ENCODE results near the gene DDX60.
"Not testable (repeated sequence)": the region's sequence is repeated elsewhere in the genome, so short reads cannot be mapped to it uniquely, and the experiment has no call there.

The DDX60 gene

DNA sequence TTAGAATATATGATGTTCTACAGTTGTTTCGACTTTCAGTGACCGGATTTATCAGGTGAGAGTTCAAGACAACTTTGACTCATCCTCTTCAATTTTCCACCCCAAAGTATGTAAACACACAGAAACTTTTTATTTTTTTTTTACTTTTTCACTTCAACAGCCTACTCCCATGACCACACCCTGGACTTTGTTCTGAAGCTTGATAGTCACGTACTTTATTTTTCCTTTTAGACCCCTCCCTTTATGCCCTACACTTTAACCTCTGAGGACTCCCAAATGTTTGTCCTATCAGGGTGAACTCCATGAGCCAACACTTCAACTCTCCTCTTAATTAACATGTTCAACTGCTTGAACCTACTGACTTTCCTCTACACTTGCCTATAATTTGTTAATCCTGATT lies 2.5 kb upstream of the DDX60 start:
- no peak overlapping the region for H3K4me3 ChIP-seq (ENCODE audit: low read depth, low read length)
- DNase-seq (ENCODE audit: low read depth) = no peak
- TF ChIP-seq, protein P1, sequence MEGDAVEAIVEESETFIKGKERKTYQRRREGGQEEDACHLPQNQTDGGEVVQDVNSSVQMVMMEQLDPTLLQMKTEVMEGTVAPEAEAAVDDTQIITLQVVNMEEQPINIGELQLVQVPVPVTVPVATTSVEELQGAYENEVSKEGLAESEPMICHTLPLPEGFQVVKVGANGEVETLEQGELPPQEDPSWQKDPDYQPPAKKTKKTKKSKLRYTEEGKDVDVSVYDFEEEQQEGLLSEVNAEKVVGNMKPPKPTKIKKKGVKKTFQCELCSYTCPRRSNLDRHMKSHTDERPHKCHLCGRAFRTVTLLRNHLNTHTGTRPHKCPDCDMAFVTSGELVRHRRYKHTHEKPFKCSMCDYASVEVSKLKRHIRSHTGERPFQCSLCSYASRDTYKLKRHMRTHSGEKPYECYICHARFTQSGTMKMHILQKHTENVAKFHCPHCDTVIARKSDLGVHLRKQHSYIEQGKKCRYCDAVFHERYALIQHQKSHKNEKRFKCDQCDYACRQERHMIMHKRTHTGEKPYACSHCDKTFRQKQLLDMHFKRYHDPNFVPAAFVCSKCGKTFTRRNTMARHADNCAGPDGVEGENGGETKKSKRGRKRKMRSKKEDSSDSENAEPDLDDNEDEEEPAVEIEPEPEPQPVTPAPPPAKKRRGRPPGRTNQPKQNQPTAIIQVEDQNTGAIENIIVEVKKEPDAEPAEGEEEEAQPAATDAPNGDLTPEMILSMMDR (IDR thresholded peaks at IDR 0.05; ENCODE audit: control insufficient read depth, extremely low read depth, insufficient read depth) = no peak

DNA sequence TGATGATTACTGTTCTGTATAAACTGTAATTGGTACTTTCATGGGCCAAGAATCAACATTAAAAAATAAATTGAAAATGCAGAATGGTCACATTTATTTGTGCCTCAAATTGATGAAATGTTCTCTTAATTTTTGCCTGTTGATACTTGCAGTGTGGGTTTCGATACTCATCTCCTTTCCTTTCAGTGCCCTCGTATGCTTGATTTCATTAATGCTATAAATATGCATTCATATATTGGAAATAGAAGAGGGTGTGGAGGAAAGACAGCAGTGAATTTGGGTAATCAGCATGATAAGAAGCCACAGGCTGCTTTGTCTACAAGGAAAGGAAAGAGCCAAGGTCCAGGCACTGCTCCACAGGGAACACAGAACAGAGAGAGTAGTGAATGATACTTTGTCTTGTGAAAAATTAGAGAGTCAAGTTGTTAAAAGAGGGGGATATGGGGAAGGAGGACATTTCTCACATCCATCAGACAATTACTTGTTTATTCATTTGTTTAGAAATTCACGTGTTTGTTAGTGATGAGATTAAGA lies 1.0 kb upstream of the DDX60 start:
- H3K4me3 ChIP-seq (ENCODE audit: low read depth, low read length) = no peak overlapping the region
- DNase-seq (ENCODE audit: low read depth) = no peak
- TF ChIP-seq, protein P1 (IDR thresholded peaks at IDR 0.05; ENCODE audit: control insufficient read depth, extremely low read depth, insufficient read depth) = no peak

DNA sequence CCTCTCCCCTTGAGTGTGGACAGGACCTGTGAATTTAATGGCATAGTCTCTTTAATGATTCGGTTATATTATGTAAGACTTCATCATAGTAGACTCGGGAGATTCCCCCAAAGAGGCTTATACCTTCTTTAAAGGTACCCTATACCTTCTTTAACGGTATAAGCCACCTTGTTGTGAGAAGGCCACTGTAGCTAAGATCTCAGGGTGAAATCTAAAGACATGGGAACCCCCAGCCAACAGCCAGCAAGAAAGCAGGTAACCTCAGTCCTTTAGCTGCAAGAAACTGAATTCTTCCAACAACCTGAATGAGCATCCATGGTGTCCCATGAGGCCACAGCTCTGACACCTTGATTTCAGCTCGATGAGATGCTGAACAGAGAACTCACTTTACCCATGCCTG lies 931 bp downstream of the DDX60 start:
- TF ChIP-seq, protein P1 (IDR thresholded peaks at IDR 0.05; ENCODE audit: control insufficient read depth, extremely low read depth, insufficient read depth) = no peak
- peak overlapping the region; percentile 69 for H3K4me3 ChIP-seq (ENCODE audit: low read depth, low read length)
- no peak for DNase-seq (ENCODE audit: low read depth)

DNA sequence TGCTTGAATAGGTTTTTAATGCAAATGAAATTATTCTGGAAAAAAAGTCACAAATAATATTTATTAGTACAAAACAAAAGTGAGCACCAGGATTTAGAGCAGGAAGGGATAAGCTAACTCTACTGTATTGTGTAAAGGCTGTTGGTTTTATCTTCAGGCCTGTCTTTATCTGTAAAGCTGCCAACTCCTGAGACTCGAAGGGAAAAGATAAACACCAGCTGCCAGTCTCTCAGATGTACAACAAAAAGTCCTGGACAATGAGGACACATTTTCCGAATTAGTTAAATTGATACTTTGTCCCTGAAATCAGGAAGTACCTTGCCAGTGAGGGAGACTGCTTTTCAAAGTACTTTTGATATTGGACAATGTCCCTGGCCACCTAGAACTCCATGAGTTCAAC lies 8.8 kb downstream of the DDX60 start:
- TF ChIP-seq, protein P1 (IDR thresholded peaks at IDR 0.05; ENCODE audit: control insufficient read depth, extremely low read depth, insufficient read depth) = no peak
- H3K4me3 ChIP-seq (ENCODE audit: low read depth, low read length) = no peak overlapping the region
- DNase-seq (ENCODE audit: low read depth) = peak; percentile 23

DNA sequence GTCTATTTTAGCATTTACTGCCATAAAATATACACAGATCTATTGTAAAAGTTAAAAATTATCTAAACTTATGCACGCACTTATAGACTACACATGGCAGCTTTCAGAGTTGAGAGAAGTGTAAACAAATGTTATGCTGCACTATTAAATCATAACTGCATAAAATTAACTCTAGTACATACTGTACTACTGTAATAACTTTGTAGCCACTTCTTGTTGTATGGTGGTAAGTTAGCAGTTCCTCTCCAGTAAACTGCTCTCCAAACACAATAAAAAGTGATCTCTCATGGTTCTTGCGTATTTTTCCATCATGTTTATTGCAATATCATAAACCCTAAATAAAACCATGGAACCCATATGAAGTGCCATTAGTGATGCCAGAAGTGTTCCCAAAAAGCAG lies 9.6 kb downstream of the DDX60 start:
- peak; percentile 52 for DNase-seq (ENCODE audit: low read depth)
- TF ChIP-seq, protein P1 (IDR thresholded peaks at IDR 0.05; ENCODE audit: control insufficient read depth, extremely low read depth, insufficient read depth) = no peak
- H3K4me3 ChIP-seq (ENCODE audit: low read depth, low read length) = no peak overlapping the region

DNA sequence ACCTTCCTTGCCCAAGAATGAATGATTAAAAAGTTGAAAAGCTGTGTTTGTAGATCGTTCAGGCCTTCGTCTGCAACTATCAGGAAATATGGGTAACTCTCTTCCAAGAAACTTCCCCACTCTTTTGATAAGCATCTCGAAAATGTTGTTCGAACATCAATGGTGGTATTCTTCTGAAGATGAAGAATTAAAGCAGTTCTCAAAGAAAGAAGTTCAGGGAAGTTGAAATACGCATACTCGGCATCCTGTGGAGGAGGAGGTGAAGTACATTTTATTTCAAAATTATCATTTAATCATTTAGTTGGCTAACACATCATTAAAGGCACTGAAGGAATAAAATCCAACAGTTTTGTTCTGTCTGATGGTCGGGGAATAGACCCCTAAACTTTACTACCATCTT lies 12.1 kb downstream of the DDX60 start:
- no peak for DNase-seq (ENCODE audit: low read depth)
- no peak overlapping the region for H3K4me3 ChIP-seq (ENCODE audit: low read depth, low read length)
- TF ChIP-seq, protein P1 (IDR thresholded peaks at IDR 0.05; ENCODE audit: control insufficient read depth, extremely low read depth, insufficient read depth) = no peak

DNA sequence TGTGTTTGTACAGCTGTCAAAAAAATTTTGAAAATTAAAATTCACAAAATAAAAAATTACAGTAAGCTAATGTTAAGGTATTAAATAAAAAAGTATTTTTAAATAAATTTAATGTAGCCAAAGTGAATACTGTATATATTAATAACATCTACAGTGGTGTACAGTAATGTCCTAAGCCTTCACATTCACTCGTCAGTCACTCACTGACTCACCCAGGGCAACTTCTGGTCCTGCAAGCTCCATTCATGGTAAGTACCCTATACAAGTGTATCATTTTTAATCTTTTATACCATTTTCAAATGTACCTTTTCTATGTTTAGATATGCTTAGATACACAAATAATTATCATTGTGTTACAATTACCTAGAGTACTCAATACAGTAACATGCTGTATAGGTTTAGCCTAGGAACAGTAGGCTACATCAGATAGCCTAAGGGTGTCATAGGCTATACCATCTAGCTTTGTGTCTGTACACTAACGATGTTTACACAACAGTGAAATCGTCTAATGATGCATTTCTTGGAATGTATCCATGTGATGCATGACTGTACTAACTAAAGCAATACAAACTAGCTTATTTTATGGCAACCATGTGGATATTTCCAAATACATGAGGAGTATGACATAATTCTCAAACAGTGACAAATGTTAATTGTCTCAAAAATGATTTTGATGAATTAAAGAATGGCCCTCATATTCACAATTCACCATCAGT lies 13.7 kb downstream of the DDX60 start:
- no peak overlapping the region for H3K4me3 ChIP-seq (ENCODE audit: low read depth, low read length)
- TF ChIP-seq, protein P1 (IDR thresholded peaks at IDR 0.05; ENCODE audit: control insufficient read depth, extremely low read depth, insufficient read depth) = no peak
- DNase-seq (ENCODE audit: low read depth) = peak; percentile 81

DNA sequence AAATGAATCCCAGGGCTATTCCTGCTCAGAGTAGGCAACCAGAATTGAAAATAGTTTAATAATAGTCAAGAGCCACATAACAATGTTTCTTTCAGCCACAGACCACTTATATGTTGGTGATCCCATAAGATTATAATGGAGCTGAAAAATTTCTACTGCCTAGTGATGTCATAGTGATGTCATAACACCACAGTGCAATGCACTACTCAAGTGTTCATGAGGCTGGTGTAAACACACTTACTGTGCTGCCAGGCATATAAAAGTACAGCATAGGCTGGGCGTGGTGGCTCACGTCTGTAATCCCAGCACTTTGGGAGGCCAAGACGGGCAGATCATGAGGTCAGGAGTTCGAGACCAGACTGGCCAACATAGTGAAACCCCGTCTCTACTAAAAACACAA lies 15.1 kb downstream of the DDX60 start:
- not testable (repeated sequence) for H3K4me3 ChIP-seq (ENCODE audit: low read depth, low read length); DNase-seq (ENCODE audit: low read depth)
